GF-D8 (cell line): ENCODE measurements around the gene CCSER1.
"Not testable (repeated sequence)": the region's sequence is repeated elsewhere in the genome, so short reads cannot be mapped to it uniquely, and the experiment has no call there.

Experiments used
- DNase-seq: peaks from one replicate; lab custom pipeline; 2025; lab: John Stamatoyannopoulos, UW

The CCSER1 gene

DNA sequence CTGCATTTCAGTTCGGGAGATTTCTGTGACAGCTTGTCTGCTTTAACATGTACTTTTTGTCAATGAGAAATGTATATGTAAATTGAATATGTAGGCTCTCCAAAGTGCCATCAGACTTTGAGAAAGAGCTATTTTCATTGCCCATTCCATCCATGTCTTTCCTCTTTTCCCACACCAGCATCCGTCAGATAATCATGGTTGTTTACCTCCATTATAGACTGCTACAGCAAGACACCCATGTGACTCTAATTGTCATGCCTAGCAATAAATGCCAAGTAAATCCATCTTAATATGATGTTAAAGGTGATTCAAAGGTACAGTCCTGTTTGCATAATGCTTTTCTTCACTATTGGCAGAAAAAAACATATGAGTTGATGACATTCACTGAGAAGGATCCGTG is 1157.3 kb downstream of the CCSER1 start:
- no peak for DNase-seq

DNA sequence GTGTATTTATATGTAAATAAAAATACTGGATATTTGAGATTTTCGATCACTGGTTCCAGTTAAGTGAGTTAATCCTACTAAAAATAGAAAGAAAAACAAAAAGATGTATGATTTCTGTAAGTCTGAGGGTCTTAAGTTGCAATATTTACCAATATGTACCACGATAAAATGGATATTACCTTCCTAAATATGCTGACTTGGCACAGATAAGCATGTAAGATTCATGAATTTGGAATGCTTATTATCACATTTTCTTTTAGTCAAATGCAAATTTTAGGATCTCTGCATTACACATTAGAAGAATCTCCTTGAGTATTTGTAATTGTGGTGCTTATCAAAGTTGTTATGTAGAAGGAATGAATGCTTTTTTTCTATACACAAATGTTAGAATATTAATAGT is 1158.3 kb downstream of the CCSER1 start:
- no peak for DNase-seq

DNA sequence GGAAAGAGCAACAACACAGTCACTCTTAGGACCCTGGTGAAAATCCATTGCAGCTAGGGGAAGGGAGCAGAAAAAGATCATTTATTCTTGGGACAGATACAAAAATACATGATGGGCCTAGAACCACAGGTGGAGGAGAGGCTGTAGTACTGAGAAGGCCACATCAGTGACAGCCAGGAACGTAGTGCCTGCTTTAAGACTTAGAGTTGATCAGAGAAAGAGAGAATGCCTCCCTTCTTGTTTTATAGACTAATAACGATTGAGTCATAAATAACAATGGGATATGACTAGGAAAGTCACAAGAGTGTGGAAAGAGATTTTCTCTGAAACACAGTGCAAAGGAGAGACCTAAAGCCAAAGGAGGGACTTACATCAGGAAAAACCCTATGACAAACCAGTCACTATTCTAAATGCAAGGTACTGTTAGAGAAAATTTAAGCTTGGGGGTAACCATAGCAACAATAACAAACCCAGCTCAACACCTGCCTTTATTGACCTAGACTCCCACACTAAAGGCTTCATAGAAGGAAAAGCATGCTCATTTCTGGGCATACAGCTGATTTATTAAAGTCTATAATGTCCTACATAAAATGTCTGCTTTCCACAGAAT is 1161.6 kb downstream of the CCSER1 start:
- DNase-seq: no peak

DNA sequence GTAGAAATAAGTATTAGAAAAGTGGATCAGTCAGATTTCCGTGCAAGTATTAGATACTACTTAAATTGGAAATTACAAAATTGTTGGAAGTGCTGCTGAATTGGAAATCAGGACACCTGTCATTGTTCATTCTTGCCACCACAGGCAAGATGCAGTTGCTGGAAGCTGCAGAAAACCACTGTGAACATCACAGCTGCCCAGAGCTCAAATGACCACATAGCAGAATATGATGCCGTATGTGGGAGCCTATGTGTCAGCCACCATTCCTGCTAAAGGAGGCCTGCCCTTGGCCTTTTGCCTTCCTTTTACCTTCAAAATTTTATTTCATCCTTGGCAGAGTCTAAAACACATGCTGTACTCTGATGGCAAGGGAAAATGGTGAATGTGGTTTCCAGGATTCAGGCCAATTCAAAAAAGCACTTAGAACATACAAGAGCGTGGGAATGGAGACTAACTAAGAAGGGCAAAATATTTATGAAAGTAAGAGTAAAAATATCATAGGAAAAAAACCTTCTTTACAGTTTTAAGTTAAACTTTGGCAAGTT is 1171.0 kb downstream of the CCSER1 start:
- no peak for DNase-seq

DNA sequence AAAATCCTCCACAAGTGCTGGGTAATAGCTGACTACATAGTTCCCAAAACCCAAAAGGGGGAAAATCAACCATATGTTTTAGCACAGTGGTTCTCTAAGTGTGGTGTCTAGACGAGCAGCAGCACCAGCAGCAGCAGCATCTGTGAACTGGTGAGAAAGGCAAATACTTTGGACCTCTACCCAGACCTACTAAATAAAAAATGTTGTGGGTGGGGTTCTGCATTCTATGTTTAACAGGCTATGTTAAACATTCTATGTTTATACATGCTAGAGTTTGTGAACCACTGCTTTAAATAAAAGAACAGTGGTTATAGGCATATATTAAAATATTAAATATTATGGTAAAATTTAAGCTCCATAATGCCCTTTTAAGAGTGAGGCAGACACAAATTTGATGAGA is 1171.6 kb downstream of the CCSER1 start:
- DNase-seq: no peak

DNA sequence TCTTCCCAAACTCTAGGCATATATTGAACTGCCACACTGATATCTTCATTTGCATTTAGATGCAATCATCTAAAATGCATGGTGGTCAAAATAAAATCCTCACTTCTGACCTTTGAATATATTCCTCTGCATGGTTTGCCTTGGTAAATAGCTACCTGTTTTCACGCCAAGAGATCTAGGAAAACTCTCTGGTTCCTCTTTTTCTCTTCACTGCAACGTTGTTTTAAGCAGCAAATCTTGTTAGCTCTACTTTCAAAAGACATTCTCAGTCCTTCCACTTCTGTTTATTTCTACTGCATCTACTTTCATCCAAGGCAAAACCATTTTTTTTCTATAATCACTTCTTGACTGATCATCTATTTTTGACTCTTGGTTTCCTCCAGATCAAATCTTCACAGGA is 1174.9 kb downstream of the CCSER1 start:
- no peak for DNase-seq

DNA sequence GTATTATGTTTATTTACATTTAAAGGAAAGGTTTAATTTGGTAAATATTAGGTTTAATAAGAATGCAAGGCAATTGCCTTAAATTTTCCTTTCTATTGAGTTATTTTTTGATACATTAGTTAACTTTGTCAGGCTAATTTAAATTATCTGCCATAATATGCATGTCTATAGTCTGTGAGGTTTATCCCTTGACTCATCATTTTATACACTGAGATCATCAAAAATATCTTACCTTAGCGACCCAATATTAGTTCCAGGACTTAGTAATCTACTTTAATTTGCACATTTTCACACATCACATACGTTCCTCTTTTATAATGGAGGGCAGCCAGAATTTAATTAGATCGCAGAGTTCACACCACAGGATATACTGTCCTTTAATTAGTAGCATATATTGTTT is 1177.1 kb downstream of the CCSER1 start:
- no peak for DNase-seq

DNA sequence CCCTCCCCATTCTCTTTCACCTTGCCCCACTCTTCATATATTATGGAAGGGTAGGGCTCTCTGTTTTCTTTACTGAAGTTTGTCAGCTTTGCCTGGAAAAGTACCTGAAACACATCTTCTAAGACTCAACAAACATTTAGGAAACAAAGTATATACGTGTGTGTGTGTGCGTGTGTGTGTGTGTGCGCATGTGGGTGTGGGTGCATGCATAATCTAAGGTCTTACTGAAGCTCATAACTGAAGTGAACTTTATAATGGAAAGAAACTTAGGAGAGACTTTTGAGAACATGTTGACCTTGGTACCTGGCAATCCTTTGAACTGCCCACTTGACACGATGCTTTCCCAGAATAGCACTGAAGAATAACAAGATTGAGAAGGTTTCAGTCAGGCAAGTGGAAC is 1190.2 kb downstream of the CCSER1 start:
- DNase-seq: no peak

DNA sequence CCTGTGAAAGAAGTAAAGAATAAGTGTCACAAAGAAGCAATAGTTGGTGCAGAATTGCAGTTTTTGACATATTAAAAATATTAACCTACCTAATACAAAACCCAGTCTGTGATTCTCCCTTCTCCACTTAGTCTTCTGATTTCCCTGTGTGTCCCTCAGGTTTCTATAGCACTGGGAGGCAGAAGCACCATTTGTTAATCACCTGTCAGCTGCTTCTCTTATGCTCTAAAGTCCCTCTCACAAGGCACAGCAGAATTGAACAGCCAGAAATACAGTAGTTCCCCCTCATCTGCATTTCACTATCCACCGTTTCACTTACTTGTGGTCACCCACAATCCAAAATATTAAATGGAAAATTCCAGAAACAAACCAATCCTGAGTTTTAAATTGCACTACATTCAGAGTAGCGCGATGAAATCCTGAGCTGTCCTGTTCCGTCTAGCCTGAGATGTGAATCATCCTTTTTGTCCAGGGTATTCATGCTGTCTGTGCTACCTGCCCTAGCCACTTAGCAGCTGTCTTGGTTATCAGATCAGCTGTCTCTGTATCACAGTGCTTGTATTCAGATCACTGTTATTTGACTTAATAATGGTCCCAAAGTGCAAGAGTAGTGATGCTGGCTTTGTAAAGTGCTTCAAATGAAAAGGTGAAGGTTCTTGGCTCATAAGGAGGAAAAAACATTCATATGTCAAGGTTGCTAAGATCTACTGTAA is 1192.5 kb downstream of the CCSER1 start:
- no peak for DNase-seq

DNA sequence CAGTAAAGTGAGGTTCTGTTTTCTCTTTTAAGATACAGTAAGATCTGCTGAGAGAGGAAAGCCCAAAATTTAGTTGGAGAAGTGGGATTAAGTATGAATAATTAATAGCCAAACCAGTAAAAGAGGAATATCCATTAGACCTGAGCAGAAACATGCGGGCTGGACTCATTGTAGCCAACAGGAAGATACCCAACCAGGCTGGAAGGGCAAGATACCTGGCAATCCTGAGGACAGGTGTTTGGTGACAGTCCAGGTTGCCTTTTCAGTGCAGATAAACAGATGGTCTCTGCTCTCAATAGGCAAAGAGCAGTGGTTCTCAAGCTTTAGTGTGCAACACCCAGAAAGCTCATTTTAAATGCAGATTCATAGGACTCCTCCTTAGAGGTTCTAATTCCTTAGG is 1195.8 kb downstream of the CCSER1 start:
- DNase-seq: no peak

DNA sequence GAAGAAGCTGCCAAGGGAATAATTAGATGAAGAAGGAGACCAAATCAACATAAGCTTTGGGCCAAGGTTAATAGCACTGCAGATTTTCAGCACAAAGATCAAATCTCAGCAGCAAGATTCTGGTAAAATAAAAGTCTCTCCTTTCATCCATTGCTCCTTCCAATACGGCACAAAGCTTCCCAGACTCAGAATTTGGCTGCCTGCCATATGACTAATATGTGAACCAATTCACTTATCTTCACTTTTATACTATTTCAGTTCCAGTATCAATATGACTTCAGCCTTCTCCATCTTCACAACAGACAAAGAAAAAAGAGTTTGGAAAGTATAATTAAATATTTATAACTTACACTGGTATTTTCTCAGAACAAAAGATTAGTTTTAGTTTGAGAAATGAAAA is 1198.3 kb downstream of the CCSER1 start:
- no peak for DNase-seq

DNA sequence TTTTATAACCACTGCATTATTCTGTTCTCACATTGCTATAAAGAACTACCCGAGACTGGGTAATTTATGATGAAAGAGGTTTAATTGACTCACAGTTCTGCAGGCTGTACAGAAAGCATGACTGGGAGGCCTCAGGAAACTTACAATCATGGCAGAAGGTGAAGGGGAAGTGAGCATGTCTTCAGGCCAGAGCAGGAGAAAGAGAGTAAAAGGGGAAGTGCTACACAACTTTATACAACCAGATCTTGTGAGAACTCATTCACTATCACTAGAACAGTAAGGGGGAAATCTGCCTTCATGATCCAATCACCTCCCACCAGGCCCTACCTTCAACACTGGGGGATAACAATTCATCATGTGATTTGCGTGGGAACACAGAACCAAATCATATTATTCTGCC is 1199.0 kb downstream of the CCSER1 start:
- not testable (repeated sequence) for DNase-seq

DNA sequence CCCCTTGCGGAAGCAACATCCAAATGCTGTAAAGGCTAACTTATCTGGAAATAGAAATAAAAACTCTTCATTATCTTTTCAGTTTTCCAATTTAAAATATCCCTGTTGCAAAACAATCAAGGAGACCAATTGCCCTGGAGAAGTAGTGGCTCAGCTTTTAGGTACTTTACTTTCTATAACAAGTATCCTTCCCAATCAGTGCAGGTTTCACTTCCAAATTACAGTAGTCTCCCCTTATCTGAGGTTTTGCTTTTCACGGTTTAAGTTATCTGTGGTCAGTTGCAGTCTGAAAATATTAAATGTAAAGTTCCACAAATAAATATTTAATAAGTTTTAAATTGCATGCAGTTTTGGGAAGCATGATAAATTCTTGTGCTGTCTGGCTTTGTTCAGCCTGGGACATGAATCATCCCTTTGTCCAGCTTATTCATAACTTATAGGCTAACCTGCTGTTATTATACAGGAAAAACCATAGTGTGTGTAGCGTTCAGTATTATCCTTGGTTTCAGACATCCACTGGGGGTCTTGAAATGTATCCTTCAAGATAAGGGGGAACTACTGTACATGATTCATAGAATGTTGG is 1203.5 kb downstream of the CCSER1 start:
- no peak for DNase-seq

DNA sequence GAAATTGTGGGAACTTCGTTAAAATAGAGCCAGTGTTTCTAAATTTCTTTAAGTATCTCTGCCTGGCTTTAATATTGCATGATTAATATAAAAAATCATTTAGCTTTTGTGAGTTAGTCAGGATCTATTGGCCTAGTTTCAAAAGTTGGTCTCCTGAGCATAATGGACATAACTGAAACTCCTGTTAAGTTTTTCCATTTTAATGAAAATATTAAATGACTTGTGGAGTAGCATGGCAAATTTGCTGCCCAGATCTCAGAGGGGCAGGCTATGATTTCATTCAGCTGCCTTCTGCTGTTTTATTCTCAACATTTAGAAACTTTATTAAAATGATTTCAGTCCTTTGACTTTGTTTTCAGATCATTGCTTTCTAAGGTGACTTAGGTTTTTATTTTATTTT is 1213.6 kb downstream of the CCSER1 start:
- DNase-seq: no peak

DNA sequence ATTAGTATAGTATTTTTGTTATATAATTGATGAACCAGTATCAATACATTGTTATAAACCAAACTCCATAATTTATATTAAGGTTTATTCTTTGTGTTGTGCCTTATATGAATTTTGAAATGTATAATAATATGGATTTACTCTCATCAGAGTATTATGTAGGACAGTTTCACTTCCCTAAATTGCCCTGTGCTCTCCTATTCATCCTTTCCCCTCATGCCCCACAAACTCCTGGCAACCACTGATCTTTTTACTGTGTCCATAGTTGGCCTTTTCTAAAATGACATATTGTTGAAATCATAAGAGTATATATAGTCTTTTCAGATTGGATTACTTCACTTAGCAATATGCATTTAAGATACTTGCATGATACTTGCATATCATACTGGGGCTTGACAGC is 1218.4 kb downstream of the CCSER1 start:
- DNase-seq: no peak

DNA sequence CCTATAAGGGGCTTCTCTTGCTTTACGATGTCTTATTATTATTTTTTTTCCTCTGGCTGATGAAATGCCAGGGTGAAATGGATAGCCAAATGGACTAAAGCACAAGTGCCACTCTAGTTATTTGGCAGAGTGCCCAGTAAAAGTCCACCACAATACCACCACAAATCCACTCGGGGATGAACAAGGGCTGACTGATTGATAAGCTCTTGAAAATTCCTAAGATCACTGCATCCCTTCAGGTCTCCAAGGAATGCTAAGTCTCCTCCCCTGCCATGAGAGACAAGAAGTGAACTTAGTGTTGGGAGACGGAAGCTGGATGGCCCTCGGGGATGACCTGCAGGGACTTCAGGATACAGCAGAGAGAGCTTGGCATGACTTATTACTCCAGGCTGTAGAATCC is 1229.3 kb downstream of the CCSER1 start:
- DNase-seq: not testable (repeated sequence)

DNA sequence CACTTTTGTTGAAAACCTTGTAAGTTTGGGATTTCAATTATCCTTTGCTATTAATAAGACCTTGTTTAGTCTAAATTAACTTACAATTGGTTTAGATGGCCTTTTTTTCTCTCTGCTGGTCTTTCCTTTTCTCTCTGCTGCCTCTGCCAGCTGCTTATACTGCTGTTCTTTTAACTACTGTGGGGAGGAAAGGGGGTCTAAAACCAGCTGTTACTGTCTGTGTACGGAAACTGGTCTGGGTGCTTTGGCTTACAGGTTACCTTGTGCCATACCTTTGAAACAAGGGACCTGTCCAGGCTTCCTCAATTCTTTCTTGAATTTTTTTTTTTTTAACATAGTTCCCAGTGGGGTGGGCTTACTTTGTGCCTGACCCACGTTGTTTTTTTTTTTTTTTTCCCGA is 1230.8 kb downstream of the CCSER1 start:
- not testable (repeated sequence) for DNase-seq

DNA sequence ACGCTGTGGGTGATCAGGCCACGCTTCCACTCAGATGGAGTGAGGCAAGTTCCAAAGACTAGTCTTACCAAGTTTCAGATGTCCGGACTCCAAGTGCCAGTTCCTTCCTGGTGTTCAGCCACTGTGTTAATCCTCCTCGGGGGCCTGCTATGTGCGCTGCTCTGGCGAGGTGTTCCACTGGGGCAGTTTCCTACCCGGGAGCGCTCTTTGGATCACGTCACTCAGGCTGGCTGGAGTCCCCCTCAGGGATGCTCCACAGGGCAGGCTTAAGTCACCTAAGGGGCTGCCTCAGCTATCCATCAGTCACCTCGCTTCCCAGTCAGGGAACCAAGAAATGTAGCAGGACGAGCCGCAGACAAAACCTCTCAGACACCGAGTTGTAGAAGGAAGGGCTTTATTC is 1231.4 kb downstream of the CCSER1 start:
- DNase-seq: not testable (repeated sequence)

DNA sequence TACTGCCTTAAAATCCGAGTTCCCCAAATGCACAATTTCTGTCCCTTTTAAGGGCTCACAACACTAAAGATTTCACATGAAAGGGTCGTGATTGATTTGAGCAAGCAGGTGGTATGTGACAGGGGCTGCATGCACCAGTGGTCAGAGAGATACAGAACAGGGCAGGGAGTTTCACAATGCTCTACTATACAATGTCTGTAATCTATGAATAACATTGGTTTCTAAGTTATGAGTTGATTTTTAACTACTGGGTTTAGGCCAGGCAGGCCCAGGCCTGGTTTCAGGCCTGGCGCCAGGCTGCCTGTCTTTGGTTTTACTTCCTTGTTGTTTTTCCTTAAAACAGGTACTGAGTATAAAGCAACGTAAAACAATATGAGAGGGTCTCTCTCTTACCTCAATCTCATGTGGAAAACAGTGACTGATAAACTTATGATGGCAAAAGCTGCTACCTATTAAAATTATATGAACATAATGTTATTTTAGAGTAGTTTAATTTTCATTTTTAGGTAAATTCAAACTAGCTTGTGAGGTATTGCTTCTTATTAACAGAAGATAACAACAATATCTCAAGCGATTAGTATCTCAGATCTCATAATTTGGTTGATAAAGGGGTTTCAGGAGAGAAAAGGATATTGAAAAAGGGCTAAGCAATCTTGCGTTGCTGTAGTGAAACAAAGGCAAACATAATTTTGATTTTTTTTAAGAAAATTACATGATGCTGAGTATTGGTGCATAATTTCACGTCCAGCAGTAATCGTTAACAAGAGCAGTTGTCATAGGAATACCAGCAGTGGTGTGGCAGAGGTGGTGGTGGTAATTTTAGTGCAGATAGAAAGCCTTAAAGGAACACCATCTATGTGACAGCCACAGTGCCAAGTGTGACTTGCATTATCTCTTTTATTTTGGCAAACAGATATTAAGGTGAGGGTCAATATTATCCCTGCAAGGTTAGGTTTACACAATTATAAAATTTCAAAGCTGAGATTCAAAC is 1232.1 kb downstream of the CCSER1 start:
- DNase-seq: no peak

DNA sequence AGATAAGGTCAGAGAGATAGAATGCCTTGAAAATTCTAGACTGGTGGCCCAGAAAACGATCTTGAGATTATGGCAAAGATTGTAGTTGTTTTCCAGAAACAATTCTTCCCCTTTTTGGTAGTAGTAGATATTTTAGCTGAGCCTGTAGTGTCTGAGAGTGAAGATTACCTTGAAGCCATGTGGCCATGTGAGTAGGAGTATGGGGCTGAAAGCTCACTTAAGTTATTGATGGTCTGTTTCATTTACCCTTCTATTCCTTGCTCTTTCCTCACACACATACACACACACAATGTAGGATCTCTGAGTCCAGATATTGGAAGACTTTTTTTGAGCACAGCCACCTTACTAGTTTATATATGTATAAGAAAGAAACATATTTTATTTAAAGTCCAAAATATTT is 1234.9 kb downstream of the CCSER1 start:
- no peak for DNase-seq

DNA sequence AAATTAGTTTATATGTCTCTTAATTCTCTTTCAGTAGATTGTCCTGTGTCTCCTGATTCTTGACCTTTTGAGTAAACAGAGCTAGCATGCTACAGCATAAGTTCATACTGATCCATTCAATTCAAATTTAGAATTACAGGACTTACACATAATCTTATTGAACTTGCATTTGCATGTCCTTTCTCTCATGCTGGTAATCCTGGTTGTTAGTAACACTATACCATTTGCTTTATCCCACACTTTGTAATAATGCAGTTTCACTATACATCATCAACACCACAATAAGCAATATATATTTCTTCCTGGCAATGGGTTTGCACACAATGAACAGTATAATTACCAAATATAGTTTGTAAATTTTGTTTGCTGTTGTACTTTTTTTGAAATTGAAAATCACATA is 1239.4 kb downstream of the CCSER1 start:
- DNase-seq: no peak

DNA sequence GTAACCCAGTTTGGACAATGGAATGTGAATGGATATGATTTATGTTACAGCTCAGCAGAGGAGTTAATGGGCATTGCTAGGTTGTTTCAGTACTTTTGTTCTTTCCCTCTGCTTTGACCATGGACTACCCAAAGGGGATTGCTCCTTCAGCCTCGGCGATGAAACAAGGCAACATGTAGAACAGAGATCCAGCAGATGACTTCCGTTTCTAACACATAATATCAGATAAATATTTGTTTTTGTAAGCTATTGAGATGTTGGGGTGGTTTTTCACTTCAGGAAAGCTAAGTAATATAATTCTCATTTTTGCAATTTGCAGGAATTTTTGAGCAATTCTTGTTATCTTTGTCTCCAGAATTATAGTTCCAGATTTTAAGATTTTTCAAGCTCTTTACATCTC is 1241.9 kb downstream of the CCSER1 start:
- no peak for DNase-seq
